Cerebellar cortex (tissue), 1 donor: ENCODE results near the gene PCDHA2.
"Not testable (repeated sequence)": the region's sequence is repeated elsewhere in the genome, so short reads cannot be mapped to it uniquely, and the experiment has no call there.

Experiments
- DNase-seq: peaks from one replicate; pipeline ENCODE4 v3.0.0-alpha.2; 2015; ENCODE audit warnings: low spot score

Gene PCDHA2

GRCh38 chr5:140794595-140795258 lies at the start of gene PCDHA2:
Gene PCDHA2, plus strand, starts transcription at chr5:140794852.
- peak; percentile 9 for DNase-seq

- no peak for DNase-seq
Observed at GRCh38 chr5:140753561-140753960, 41.1 kb upstream of the PCDHA2 start.

GRCh38 chr5:140764177-140764973 lies 30.3 kb upstream of the PCDHA2 start:
- no peak for DNase-seq

GRCh38 chr5:140767444-140767843 lies 27.2 kb upstream of the PCDHA2 start:
- DNase-seq: no peak

- no peak for DNase-seq
Observed at GRCh38 chr5:140780512-140780911, 14.1 kb upstream of the PCDHA2 start.

GRCh38 chr5:140785905-140786686 lies 8.6 kb upstream of the PCDHA2 start, which contains the start of gene PCDHA1:
Gene PCDHA1, plus strand, starts transcription at chr5:140786140.
- peak; percentile 22 for DNase-seq

GRCh38 chr5:140787422-140787821 lies 7.2 kb upstream of the PCDHA2 start:
- not testable (repeated sequence) for DNase-seq

GRCh38 chr5:140787849-140788504 lies 6.7 kb upstream of the PCDHA2 start:
- DNase-seq: not testable (repeated sequence)

- DNase-seq: no peak
Observed at GRCh38 chr5:140791089-140791488, 3.6 kb upstream of the PCDHA2 start.

- DNase-seq: no peak
Observed at GRCh38 chr5:140795259-140795641, 598 bp downstream of the PCDHA2 start.

- DNase-seq: not testable (repeated sequence)
Observed at GRCh38 chr5:140796072-140796717, 1.5 kb downstream of the PCDHA2 start.

GRCh38 chr5:140796718-140797095 lies 2.1 kb downstream of the PCDHA2 start:
- no peak for DNase-seq

- peak; percentile 20 for DNase-seq
Observed at GRCh38 chr5:140800816-140801493, 6.3 kb downstream of the PCDHA2 start, which contains the start of gene PCDHA3. Gene PCDHA3, plus strand, starts transcription at chr5:140801057.

GRCh38 chr5:140801494-140801841 lies 6.8 kb downstream of the PCDHA2 start:
- no peak for DNase-seq

- not testable (repeated sequence) for DNase-seq
Observed at GRCh38 chr5:140802381-140802780, 7.7 kb downstream of the PCDHA2 start.

- DNase-seq: no peak
Observed at GRCh38 chr5:140802781-140803271, 8.2 kb downstream of the PCDHA2 start.

- DNase-seq: peak; percentile 64
Observed at GRCh38 chr5:140806834-140807775, 12.5 kb downstream of the PCDHA2 start, which contains the start of gene PCDHA4. Gene PCDHA4, plus strand, starts transcription at chr5:140807068.

GRCh38 chr5:140808241-140808888 lies 13.7 kb downstream of the PCDHA2 start:
- not testable (repeated sequence) for DNase-seq

- no peak for DNase-seq
Observed at GRCh38 chr5:140808889-140809291, 14.2 kb downstream of the PCDHA2 start.
